GM12874 (cell line): ENCODE data around the gene SLC49A4.

Source experiments
- TF ChIP-seq, protein P1 (sequence below): IDR thresholded peaks from 2 replicates; pipeline ENCODE4 v1.5.1; 2011; ENCODE audit warnings: low read depth, mild to moderate bottlenecking, control low read depth, low read length, moderate library complexity; ENCODE audit not compliant: insufficient read depth

The SLC49A4 gene

DNA sequence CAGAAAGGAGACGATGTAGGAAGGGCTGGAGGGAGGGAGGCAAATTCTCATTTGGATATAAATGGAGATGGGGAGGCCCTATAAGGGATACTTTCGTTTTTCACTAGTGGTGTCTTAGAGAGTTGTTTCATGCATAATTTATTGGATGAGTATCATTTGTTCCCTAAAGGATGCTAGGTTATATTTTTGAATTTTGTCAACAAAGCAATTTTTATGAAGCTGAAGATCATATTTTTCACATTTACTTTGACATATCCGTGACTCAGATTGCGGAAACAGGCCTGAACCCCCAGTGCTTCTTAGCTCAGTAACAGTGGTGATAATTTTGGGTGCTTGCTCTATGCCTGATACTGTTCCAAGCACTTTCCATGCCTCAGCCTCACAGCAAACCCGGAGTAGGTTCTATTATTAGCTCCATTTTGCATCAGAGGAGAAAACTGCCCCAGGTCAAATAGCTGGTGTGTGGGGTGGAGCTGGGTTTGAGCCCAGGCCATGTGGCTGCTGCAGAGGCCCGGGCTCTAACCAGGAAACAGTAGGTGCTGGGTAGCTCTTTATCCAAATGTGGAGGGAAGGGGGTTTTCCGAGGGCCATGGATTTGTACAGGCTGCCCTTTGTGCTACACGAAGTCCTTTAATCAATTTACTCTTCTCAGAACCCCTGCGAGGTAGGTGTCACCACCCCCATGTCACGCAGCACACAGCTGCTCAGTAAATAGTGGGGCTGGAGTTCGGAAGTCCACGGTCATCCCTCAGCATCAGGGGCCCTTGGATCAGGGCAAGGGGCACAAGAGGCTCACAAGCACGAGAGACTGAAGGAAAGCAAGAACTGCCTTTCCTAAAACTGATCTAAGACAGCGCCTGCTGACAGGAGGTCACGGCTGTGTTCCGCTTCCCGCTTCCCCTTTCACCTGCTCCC lies 99.1 kb downstream of the SLC49A4 start:
- TF ChIP-seq, protein P1, sequence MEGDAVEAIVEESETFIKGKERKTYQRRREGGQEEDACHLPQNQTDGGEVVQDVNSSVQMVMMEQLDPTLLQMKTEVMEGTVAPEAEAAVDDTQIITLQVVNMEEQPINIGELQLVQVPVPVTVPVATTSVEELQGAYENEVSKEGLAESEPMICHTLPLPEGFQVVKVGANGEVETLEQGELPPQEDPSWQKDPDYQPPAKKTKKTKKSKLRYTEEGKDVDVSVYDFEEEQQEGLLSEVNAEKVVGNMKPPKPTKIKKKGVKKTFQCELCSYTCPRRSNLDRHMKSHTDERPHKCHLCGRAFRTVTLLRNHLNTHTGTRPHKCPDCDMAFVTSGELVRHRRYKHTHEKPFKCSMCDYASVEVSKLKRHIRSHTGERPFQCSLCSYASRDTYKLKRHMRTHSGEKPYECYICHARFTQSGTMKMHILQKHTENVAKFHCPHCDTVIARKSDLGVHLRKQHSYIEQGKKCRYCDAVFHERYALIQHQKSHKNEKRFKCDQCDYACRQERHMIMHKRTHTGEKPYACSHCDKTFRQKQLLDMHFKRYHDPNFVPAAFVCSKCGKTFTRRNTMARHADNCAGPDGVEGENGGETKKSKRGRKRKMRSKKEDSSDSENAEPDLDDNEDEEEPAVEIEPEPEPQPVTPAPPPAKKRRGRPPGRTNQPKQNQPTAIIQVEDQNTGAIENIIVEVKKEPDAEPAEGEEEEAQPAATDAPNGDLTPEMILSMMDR = no peak

DNA sequence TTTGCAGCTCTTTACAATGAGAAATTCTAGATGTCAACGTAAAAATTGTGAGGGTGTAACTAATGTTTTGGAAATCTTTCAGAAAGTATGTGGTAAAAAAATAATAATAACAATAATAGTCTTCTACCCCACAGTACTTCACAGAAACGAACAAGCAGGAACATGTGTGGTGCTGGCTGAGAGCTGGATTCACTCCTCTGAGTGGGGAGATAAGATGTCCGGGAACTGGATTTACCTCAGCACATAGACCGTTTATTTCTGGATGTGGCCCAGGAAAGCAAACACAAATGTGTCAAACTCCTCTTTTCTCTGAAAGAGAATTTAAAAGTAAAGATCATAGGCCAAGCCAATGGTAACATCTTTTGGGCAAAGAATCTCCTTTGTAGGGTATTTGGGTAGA lies 103.4 kb downstream of the SLC49A4 start:
- TF ChIP-seq, protein P1 = no peak

DNA sequence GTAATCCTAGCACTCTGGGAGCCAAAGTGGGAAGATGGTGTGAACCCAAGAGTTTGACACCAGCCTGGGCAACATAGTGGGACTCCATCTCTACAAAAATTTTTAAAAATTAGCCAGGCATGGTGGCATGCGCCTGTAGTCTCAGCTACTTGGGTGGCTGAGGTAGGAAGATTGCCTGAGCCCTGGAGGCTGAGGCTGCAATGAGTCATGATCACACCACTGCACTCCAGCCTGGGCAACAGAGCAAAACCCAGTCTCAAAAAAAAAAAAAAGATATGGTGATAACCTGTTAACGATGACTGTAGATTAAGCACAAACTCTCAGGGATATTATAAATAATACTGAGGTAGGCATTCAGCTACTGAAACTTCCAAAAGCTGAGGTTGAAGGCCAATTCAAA lies 107.5 kb downstream of the SLC49A4 start:
- TF ChIP-seq, protein P1 = no peak

DNA sequence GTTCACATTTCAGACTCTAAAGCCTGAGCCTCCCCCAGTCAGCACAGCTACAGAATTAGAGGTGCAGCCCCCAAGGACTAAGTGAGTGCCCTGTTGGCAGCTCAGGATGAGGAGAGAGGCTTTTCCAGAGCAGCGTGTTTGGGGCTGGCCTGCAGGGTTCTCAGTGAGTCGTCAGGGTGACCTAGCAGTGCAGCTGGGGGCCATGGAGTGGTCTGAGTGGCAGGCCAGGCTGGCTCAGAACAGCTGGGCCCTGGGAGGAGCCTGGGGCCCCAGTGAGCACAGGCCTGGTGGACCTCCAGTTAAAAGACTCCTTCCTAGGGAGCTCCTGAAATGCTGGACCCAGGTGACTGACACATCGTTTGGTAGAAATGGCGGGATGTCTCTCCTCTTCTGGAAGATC lies 108.3 kb downstream of the SLC49A4 start:
- TF ChIP-seq, protein P1 = no peak

DNA sequence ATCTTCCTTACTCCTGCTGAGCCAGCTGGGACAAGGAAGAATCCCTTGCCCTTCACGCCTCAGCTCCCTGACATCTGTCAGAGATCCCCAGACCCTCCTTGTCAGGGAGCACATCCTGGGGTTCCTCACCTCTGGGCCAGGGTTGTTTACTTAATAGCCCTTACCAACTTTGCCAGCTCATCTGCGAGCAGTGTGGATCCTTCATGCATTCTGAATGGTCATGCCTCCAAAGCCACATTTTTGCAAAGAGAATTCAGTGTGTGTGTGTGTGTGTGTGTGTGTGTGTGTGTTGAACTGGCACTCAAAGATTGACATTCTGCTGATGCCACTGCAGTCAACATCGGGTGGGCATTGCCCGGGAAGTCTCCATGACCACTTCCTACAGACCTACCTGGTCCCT lies 112.6 kb downstream of the SLC49A4 start:
- TF ChIP-seq, protein P1 = no peak

DNA sequence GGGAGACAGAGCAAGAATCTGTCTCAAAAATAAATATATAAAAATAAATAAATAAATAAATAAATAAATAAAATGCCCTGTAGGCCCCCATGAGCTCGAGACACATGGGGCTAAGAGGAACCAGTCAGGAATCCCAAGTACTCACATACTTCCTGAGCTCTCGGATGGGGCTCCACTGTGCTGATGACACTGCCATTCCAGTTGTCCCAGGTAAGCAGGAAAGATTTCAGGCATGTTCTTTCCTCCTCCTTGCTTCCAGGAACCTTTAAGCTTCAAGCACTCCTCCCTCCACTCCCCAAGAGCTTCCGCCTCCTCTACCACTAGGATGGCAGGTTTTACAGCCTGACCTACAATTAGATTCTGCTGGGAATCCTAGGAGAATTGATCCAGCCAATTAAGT lies 113.4 kb downstream of the SLC49A4 start:
- TF ChIP-seq, protein P1 = no peak

DNA sequence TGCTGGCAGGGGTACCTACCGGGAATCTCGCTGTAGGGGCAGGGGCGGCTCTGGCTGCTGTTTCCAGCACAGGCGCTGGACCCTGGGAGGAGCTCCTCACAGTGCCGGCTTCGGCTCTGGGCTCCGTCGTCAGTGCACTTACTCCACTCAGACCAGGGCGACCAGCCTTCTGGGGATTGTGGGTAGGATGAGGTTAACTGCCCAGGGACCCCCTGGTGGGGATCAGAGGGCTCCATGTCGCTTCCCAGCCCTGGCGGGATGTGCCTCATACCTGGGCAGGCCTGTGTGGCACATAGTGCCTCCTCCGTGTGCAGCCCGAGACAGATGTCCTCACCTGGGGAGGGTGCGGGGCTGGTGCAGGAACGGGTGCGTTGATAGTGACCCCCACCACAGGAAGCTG lies 117.0 kb downstream of the SLC49A4 start:
- TF ChIP-seq, protein P1 = no peak
